TTC549 (cell line): Measurements from ENCODE around the gene TPCN2.

Source experiments
- FAIRE-seq: peaks from 2 replicates; lab custom pipeline; 2012; peaks lifted over from hg19 to GRCh38; lab: Jason Lieb, UNC

Gene TPCN2

DNA sequence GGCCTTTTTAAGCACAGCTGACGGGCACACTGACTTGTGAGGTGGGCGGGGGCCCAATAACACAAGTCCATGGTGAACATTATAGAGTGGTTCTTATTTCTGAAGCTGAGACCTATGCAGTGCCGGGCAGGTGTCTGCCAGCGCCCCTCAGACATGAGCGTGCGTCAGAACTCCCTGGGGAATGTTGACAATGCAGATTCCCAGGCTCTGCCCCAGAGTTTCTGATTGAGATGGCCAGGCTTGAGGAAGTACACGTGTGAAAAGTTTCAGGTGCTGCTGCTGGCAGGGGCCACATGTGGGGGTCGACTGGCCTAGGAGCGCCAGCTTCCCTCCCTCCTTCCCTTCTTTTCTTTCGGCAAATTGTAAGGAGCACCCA, 46.2 kb downstream of the TPCN2 start:
- FAIRE-seq, result no peak

DNA sequence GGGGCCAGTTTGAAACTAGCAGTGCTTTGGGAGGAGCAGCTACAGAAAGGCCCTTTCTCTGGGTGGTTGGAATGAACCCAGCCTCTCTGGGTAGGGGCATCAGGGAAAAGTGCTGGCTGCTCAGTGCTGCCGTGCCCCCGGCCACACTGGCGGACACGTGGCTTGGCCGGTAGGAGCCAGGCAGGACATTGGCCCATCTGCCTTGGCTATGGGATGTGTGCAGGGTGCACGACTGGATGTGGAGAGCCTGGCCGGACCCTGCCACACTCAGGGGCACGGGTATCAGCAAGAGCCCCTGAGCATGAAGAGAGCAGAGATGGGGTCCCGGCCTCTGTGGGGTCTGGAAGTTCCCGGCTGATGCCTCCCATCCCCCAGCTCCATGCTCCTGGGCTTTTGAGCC, 46.6 kb downstream of the TPCN2 start:
- no peak for FAIRE-seq

DNA sequence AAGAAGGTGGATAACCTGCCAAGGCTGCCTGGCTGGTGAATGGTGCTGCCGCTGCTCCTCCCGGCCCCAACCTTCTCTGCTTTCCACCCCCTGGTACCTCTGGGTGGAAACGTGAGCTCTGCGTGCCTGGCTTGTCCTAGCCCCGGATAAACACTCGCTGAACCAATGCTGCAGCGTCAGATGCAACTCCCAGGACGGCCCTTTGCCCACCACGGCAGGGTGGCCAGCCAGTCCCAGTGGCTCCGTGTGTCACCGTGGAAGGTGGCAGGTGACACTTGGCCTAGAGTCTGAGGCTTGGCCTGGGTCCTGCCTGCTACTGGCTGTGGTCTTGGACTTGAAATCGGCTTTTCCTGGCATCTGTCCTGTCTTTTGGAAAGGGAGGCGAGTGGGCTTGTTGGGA, 47.7 kb downstream of the TPCN2 start:
- no peak for FAIRE-seq

- no peak for FAIRE-seq
Measured at GRCh38 chr11:69097263-69097662, 48.5 kb downstream of the TPCN2 start.

- no peak for FAIRE-seq
Measured at GRCh38 chr11:69099180-69099579, 50.4 kb downstream of the TPCN2 start.

DNA sequence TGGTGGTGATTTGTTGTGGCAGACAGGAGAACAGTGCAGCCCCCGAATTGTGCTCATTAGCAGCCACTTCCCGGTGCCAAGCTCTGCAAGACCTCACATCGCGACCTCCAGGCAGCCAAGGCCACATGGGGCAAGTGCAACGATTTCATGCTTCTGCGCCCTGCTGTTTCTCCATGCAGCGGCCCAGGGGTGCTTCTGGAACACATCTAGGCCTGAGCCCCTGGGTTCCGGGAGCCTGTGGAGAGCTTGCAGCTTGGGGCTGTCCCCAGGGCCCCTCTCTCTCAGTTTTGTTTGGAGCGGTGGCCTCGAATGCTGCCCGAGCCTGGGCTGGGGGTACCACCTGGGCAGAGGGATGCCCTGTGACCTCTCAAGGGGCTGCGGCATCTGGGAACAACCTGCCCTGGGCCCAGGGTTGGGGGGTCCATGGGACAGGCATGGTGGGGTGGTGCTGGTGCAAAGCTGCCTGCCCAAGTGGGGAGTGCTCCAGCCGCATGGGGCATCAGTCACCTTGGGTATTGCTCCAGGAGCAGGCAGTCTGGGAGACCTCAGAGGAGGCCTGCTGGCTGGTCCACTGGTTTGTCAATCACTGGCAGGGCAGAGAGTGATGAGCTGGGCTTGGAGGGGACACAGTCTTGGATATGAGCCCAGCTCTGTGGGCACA, 51.9 kb downstream of the TPCN2 start:
- FAIRE-seq, result no peak

GRCh38 chr11:69101115-69101791, 52.5 kb downstream of the TPCN2 start:
- no peak for FAIRE-seq

DNA sequence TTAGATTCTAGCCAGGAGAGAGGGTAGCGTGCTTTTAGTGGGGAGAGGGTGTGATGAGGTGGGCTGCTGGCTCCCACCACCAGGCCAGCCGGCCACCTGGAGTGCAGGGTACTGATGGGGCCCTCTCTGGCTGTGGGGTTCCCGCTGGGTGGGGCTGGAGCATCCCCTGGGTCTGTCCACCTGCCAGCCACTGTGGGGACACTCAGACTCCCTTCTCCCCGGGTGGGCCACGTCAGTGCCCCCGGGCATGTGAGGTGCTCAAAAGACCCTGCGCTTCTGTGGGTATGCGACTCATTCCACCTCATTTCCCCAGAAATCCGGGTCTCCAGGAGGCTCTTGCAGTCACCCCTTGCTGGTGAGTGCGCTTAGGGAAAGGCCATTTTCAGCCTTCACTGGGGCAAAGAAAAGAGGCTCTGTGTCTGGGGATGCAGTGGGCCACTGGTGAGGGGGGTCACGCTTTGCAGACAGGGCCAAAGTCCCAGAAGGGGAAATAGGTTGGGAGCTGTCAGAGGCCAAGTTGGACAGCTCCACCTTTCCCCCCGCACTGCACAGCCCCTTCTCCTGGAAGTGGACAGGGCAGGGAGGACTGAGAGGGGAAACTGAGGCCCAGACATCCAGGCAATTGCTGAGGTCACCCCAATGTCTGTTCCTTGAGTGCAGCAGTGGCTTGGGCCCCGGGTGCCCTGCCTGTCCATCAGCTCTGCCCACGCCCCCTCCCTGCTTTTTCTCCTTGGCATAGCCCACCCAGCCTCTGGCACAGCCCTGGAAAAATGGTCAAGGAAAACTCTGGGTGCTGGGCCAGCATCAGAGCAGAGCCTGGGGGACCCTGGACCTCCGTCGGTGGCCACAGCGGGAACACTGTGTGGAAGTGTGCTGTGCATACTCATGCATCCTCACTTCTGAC, 53.3 kb downstream of the TPCN2 start:
- FAIRE-seq, result no peak

- FAIRE-seq, result no peak
Measured at GRCh38 chr11:69102732-69103615, 54.2 kb downstream of the TPCN2 start.

DNA sequence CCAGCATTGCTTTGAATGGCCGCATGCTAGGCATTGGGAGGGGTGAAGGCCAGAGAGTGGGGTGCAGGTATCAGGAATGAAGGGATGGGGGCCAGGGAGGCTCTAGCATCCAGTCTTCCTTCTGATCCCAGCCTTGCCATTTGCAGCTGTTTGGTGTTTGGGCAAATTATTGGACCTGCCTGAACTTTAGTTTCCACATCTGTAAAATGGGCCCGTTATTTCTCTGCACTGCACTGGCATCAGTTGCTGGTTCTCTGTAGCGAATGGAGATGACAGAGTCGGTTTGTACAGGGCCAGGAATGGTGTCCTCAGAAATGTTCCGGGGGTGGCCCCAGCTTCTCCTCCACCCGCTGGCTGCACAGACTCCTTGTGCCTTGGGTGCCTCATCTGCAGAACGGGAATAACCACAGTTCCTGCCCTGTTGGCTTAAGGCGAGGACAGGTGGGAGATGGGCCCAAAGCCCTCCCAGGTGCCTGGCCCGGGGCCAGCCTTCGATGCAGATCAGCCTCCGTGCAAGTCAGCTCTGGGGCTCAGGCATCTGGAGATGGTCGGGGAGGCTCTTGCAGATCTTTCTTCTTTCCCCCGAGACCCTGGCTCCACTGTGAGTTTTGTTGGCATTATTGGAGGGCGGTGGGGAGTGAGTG, 55.6 kb downstream of the TPCN2 start:
- FAIRE-seq, result no peak

DNA sequence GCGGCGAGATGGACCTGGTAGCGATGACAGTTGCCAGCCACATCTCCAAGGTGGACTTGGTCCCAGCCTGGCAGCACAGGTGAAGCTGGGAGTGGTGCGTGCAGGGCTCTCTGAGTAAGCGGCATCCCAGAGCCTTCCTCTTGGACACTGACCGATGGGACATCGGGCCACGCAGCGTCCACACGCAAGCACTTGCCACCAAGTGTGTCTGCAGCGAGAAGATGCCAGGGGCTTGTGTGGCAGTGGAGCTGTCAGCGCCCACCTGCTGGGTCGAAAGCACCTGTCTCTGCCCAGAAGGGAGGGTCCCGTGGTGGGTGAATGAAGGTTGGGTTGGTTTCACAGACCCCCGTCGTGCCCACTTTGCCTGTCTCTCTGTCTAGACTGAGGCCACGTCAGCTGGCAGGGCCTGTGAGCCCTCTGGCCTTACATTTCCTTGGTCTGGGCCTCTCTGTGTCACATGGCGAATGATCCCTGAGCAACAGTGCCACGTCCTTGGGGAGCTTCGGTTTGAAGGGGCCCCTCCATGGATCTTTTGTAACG, 56.2 kb downstream of the TPCN2 start:
- FAIRE-seq, result no peak

GRCh38 chr11:69105461-69106030, 56.8 kb downstream of the TPCN2 start:
- FAIRE-seq, result no peak

DNA sequence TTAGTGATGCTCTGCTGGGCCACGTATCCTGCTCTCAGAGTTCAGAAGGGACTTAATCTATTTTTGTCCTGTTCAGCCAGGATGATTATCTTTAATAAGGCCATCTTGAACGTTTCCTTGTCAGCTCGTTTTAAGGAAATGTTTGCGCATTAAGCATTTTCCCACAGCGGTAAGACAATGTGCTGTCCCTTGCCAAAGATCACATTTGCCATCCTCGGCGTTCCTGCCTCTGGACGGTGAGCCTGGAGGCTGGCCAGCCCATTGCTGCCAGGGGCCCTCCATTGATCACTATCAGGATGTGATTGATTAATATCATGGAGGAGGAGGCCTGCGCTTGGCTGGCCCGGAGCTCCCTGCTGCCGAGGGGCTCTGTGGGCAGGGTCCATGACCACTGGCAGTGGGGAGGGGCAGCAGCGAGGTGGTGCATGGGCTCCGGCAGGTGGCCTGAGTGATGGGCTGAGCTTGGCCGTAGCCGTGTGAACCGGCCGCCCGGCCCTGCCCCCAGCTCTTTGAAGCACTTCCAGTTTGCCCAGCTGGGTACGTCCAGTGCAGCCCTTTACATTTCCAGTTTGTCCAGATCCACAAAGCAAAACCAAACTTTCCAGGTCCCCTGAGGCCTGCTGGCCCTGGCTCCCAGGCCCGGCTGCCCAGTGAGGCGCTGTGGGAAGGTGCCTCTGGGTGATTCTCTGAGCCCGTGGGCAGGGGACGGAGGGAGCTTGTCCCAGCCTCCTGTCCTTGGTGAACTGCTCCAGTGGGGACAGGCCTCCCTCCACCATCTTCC, 57.5 kb downstream of the TPCN2 start:
- FAIRE-seq, result no peak

DNA sequence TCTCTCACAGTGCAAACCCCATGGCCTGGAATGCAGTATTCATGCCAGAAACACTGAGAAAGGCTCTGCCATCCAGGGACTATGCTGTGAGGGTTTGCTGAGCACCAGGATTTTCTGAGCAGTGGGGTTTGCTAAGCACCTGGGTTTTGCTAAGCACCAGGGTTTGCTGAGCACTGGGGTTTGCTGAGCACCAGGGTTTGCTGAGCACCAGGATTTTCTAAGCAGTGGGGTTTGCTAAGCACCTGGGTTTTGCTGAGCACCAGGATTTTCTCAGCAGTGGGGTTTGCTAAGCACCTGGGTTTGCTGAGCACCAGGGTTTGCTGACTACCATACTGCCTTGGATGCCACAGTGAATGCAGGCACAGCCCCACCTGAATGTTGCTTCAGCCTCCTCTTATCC, 58.7 kb downstream of the TPCN2 start:
- no peak for FAIRE-seq

DNA sequence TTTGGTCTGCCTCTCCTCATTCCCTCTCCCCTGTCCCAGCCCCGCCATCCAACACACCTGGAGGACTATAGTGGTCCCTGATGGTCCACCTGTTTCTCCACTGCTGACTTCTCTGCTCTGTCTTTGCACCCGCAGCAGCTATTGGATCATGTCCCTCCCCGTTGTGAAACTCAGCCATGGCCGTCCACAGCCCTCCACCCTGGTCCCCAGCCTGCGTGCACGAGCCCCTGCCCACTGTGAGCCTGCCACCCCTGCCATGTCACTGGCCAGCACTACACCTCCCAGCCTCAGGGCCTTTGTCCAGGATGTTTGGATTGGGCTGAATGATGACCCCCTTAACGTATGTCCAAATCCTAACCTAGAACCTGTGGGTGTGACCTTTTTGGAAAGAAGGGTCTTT, 59.3 kb downstream of the TPCN2 start:
- FAIRE-seq, result no peak

DNA sequence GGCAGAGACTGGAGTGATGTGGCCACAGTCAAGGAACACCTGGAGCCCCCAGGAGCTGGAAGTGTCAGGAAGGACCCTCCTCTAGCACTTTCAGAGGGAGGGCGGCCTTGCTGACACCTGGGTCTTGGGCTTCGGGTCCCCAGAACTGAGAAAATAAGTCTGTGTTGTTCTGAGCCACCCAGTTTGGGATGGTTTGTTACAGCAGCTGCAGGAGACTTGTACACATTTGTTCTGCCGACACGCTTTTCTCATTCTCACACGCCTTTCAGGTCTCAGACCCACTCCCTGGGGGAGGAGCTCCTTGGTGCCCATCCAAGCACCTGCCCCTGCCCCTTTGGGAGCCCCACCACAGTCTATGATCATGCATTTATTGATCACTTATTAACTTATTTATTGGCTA, 59.8 kb downstream of the TPCN2 start:
- no peak for FAIRE-seq

GRCh38 chr11:69109101-69109500, 60.4 kb downstream of the TPCN2 start:
- FAIRE-seq, result no peak

DNA sequence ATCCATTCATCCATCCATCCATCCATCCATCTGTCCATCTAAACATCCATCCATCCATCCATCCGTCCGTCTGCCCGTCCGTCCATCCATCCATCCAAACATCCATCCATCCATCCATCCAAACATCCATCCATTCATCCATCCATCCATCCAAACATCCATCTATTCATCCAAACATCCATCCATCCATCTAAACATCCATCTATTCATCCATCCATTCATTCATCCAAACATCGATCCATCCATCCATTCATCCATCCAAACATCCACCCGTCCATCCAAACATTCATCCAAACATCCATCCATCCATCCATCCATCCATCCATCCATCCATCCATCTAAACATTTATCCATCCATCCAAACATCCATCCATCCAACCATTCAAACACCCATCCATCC, 61.7 kb downstream of the TPCN2 start:
- no peak for FAIRE-seq

- FAIRE-seq, result no peak
Measured at GRCh38 chr11:69111624-69112542, 63.2 kb downstream of the TPCN2 start.
